SU-DHL-6 (cell line): ENCODE data around the gene TEX35.
"Not testable (repeated sequence)": the region's sequence is repeated elsewhere in the genome, so short reads cannot be mapped to it uniquely, and the experiment has no call there.

Experiments used
- H2AFZ ChIP-seq: fragments of 200-600 bp; sonication (generic); 2 replicates; pipeline ENCODE4 v1.6.1; 2014; ENCODE audit warnings: low read depth, mild to moderate bottlenecking, moderate library complexity, mixed read lengths, antibody characterized with exemption, low read length; ENCODE audit not compliant: severe bottlenecking
- H3F3A ChIP-seq: fragments of 200-600 bp; shearing (Covaris generic); 2 replicates; pipeline ENCODE4 v1.6.0; 2016; ENCODE audit warnings: antibody characterized with exemption, mild to moderate bottlenecking; ENCODE audit not compliant: insufficient read depth
- H3K27ac ChIP-seq: fragments of 200-600 bp; sonication (generic); 2 replicates; pipeline ENCODE4 v1.5.1; 2016; ENCODE audit warnings: low read depth, mild to moderate bottlenecking, low read length, moderate library complexity, mixed read lengths
- H3K27me3 ChIP-seq: fragments of 200-600 bp; sonication (generic), shearing (Covaris generic); 2 replicates; pipeline ENCODE4 v1.6.0; 2014; ENCODE audit warnings: mild to moderate bottlenecking, low read length
- H3K36me3 ChIP-seq: fragments of 200-600 bp; sonication (generic); 2 replicates; pipeline ENCODE4 v1.6.1; 2014; ENCODE audit warnings: mild to moderate bottlenecking, low read length, mixed read lengths
- H3K4me2 ChIP-seq: fragments of 300-600, 200-600 bp; shearing (Covaris generic), sonication (generic); 2 replicates; pipeline ENCODE4 v1.6.0; 2014; ENCODE audit warnings: low read length, low read depth, mild to moderate bottlenecking; ENCODE audit not compliant: poor library complexity, severe bottlenecking
- H3K4me3 ChIP-seq: fragments of 200-600 bp; sonication (generic); 2 replicates; pipeline ENCODE4 v1.5.1; 2014; ENCODE audit warnings: antibody characterized with exemption, low read length, mild to moderate bottlenecking, mixed read lengths; ENCODE audit not compliant: insufficient read depth, poor library complexity, severe bottlenecking
- H3K79me2 ChIP-seq: fragments of 200-600 bp; sonication (generic); 2 replicates; pipeline ENCODE4 v1.6.1; 2014; ENCODE audit warnings: mild to moderate bottlenecking, low read length, moderate library complexity; ENCODE audit not compliant: insufficient read depth
- H3K9ac ChIP-seq: fragments of 200-600 bp; sonication (generic); 2 replicates; pipeline ENCODE4 v1.7.0; 2014; ENCODE audit warnings: mild to moderate bottlenecking, low read length
- H3K9me2 ChIP-seq: fragments of 200-600 bp; sonication (generic); replicated peaks from 2 replicates; pipeline ENCODE4 v1.6.1; 2014; ENCODE audit warnings: low read length; ENCODE audit not compliant: insufficient read depth
- H3K9me3 ChIP-seq: fragments of 200-600 bp; sonication (generic); 2 replicates; pipeline ENCODE4 v1.6.1; 2014; ENCODE audit warnings: low read length, mixed read lengths; ENCODE audit not compliant: insufficient read depth
- H4K20me1 ChIP-seq: fragments of 200-600 bp; sonication (generic); 2 replicates; pipeline ENCODE4 v1.6.1; 2014; ENCODE audit warnings: low read depth, mild to moderate bottlenecking, antibody characterized with exemption, low read length, moderate library complexity, mixed read lengths
- CTCF ChIP-seq: fragments of 200-600 bp; sonication (generic); IDR thresholded peaks from one replicate; pipeline ENCODE4 v1.5.1; 2017; ENCODE audit warnings: antibody characterized with exemption, mild to moderate bottlenecking, low read length, moderate library complexity; ENCODE audit not compliant: insufficient read depth, poor library complexity, severe bottlenecking
- EZH2phosphoT487 ChIP-seq: fragments of 200-600 bp; sonication (generic), shearing (Covaris generic); conservative IDR thresholded peaks from 2 replicates; pipeline ENCODE4 v1.6.1; 2018; ENCODE audit warnings: mild to moderate bottlenecking, antibody characterized with exemption, low read length, moderate library complexity, mixed read lengths

The TEX35 gene

DNA sequence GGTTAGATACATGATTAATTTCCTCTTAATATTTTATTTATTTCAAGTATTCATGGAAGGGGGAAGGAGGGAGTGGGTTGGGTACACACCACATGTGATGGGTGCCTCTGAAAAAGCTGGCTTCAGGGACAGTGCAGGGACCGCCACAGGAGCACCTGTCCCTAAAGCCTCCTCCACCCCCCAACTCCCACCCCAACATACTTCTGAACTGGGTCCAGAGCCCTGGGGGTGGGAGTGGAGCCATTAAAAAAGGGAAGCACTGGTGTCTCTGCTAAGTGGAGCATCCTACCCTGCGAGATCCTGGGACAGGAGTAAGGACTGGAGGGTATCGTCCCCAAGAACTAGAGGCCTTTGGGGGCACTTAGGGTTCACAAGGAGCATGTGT is 10.6 kb upstream of the TEX35 start:
- H3K9me3 ChIP-seq, result no peaks in the 10 kb centered on the region
- H3K27ac ChIP-seq, result no peak overlapping the region
- H3K79me2 ChIP-seq, result no peaks in the 10 kb centered on the region
- H2AFZ ChIP-seq, result no peak overlapping the region
- no peak overlapping the region for H3K4me2 ChIP-seq
- H3K9me2 ChIP-seq, result no peaks in the 10 kb centered on the region
- H3K9ac ChIP-seq, result no peak overlapping the region
- TF ChIP-seq CTCF (no peak), EZH2phosphoT487 (no peak)
- H3K27me3 ChIP-seq, result no peaks in the 10 kb centered on the region
- H3K4me3 ChIP-seq, result no peak overlapping the region
- H3F3A ChIP-seq, result no peaks in the 10 kb centered on the region
- H4K20me1 ChIP-seq, result no peaks in the 10 kb centered on the region
- no peaks in the 10 kb centered on the region for H3K36me3 ChIP-seq

DNA sequence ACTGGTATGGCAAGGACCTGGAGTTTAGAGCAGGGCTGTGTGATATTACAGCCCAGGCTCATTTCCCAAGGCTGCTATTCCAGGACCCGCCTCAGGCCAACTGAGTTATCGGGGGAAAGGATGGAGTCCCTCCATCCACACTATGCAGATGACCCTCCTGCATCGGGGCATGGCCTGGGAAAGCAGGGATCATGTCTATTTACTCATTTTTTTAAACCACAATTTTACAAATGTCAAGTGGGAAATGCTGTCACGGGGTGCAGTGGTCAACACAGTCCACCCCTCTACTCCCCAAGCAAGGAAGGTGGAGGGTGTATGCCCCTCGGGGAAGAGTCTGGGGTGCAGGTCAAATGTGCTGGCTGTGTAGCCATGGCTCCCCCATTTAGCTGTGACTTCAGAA is 10.1 kb upstream of the TEX35 start:
- Histone ChIP-seq H3K36me3 (no peaks in the 10 kb centered on the region), H3K9me3 (no peaks in the 10 kb centered on the region), H3K9ac (no peak overlapping the region), H3K79me2 (no peaks in the 10 kb centered on the region), H3F3A (no peaks in the 10 kb centered on the region), H2AFZ (no peak overlapping the region), H3K9me2 (no peaks in the 10 kb centered on the region), H4K20me1 (no peaks in the 10 kb centered on the region), H3K4me3 (no peak overlapping the region), H3K4me2 (no peak overlapping the region), H3K27me3 (no peaks in the 10 kb centered on the region), H3K27ac (no peak overlapping the region)
- no peak for TF ChIP-seq CTCF

DNA sequence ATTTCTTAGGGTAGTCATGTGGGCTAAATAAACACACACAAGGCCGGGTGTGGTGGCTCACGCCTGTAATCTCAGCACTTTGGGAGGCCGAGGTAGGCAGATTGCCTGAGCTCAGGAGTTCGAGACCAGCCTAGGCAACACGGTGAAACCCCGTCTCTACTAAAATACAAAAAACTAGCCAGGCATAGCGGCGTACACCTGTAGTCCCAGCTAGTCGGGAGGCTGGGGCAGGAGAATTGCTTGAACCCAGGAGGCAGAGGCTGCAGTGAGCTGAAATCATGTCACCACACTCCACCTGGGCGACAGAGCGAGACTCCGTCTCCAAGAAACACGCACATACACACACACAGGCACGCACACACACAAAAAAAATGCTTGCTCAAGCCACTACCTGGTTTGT is 9.6 kb upstream of the TEX35 start:
- not testable (repeated sequence) for H3K36me3 ChIP-seq, H3K9ac ChIP-seq, H2AFZ ChIP-seq, H4K20me1 ChIP-seq, H3K4me2 ChIP-seq, H3K9me2 ChIP-seq, H3K4me3 ChIP-seq, H3F3A ChIP-seq, H3K79me2 ChIP-seq, H3K27ac ChIP-seq, H3K27me3 ChIP-seq, H3K9me3 ChIP-seq

DNA sequence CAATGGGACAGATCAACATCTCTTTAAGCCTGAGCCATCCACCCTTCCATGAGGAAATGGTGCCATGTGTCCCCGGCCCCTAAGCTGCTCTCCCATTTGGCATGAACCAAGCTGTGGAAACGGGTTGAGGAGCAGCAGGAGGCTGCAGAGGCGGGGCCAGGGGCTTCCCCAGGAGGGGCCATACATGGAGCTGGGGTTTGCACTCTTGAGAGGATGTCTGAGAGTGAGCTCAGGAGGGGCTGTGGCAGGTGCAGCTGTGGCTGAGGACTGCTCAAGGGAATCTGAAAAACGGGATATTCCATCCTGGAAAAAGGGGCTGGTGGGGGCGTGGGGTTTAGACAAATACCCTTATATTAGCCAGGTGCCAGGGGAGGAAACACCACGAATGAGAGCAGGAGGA is 9.1 kb upstream of the TEX35 start:
- no peak overlapping the region for H2AFZ ChIP-seq
- H3K9ac ChIP-seq, result no peak overlapping the region
- no peak overlapping the region for H3K4me2 ChIP-seq
- TF ChIP-seq EZH2phosphoT487 (no peak), CTCF (no peak)
- H3F3A ChIP-seq, result no peaks in the 10 kb centered on the region
- H3K27me3 ChIP-seq, result no peaks in the 10 kb centered on the region
- no peaks in the 10 kb centered on the region for H3K36me3 ChIP-seq
- H3K27ac ChIP-seq, result no peak overlapping the region
- no peak overlapping the region for H3K4me3 ChIP-seq
- no peaks in the 10 kb centered on the region for H4K20me1 ChIP-seq
- H3K79me2 ChIP-seq, result no peaks in the 10 kb centered on the region
- H3K9me2 ChIP-seq, result no peaks in the 10 kb centered on the region
- H3K9me3 ChIP-seq, result no peaks in the 10 kb centered on the region
